WERI-Rb-1 (cell line): ENCODE data around the gene ZNF566.

Experiments
- DNase-seq: peaks from one replicate; pipeline ENCODE4 v3.0.0-alpha.2; 2020
- H3K27ac ChIP-seq: fragments of 250-450 bp; sonication (Bioruptor Pico); 2 replicates; pipeline ENCODE4 v1.5.1; 2020; ENCODE audit warnings: mild to moderate bottlenecking, moderate library complexity
- H3K27me3 ChIP-seq: fragments of 250-450 bp; sonication (Bioruptor Pico); 2 replicates; pipeline ENCODE4 v1.5.1; 2021; ENCODE audit warnings: mild to moderate bottlenecking, low read depth, moderate library complexity; ENCODE audit not compliant: insufficient read depth, severe bottlenecking
- H3K36me3 ChIP-seq: fragments of 250-450 bp; sonication (Bioruptor Pico); 2 replicates; pipeline ENCODE4 v1.5.1; 2020; ENCODE audit warnings: mild to moderate bottlenecking, moderate library complexity
- H3K4me3 ChIP-seq: 2 replicates; pipeline ENCODE4 v1.5.1; 2011; ENCODE audit warnings: low read depth, mild to moderate bottlenecking, control low read depth, low read length
- H3K9me3 ChIP-seq: fragments of 250-450 bp; sonication (Bioruptor Pico); 2 replicates; pipeline ENCODE4 v1.5.1; 2021; ENCODE audit warnings: mild to moderate bottlenecking, moderate library complexity; ENCODE audit not compliant: severe bottlenecking
- CTCF ChIP-seq: IDR thresholded peaks from 2 replicates; pipeline ENCODE4 v1.5.1; 2011; ENCODE audit warnings: low read depth, mild to moderate bottlenecking, control low read depth, inconsistent platforms, low read length

ZNF566 gene

GRCh38 chr19:36482876-36483275, 6.5 kb downstream of the ZNF566 start:
- no peak overlapping the region for H3K27ac ChIP-seq
- H3K36me3 ChIP-seq = peaks cover 2% of the 10 kb centered on the region; the same call in 1 of the 2 replicates
- H3K27me3 ChIP-seq = no peaks in the 10 kb centered on the region
- no peak for DNase-seq
- H3K4me3 ChIP-seq = no peak overlapping the region
- H3K9me3 ChIP-seq = no peaks in the 10 kb centered on the region
- no peak for TF ChIP-seq CTCF

DNA sequence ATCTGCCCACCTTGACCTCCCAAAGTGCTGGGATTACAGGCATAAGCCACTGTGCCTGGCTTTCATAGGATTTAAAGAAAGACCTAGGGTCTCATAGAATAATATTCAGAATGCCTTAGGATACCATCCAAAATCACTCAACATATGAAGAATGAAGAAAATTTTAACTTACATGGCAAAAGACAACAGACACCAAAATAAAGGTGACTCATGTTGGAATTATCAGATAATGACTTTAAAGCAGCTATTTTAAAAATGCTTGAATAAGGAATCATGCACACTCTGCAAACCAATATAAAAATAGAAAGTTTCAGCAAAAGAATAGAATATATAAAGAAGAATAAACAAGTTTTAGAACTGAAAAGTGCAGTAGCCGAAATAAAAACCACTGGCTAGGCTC, 29.3 kb downstream of the ZNF566 start:
- Histone ChIP-seq H3K36me3 (peaks cover 6% of the 10 kb centered on the region), H3K9me3 (peaks cover 3% of the 10 kb centered on the region), H3K27me3 (no peaks in the 10 kb centered on the region), H3K4me3 (no peak overlapping the region), H3K27ac (no peak overlapping the region)
- TF ChIP-seq CTCF = no peak
- DNase-seq = no peak

GRCh38 chr19:36456831-36457230, 32.5 kb downstream of the ZNF566 start:
- peaks cover 3% of the 10 kb centered on the region for H3K9me3 ChIP-seq
- H3K36me3 ChIP-seq = peaks cover 23% of the 10 kb centered on the region
- no peak overlapping the region for H3K27ac ChIP-seq
- no peaks in the 10 kb centered on the region for H3K27me3 ChIP-seq
- TF ChIP-seq CTCF = no peak
- no peak overlapping the region for H3K4me3 ChIP-seq
- no peak for DNase-seq

GRCh38 chr19:36449059-36449670, 40.2 kb downstream of the ZNF566 start:
- Histone ChIP-seq H3K9me3 (peaks cover 21% of the 10 kb centered on the region), H3K4me3 (no peak overlapping the region), H3K27ac (no peak overlapping the region), H3K36me3 (peaks cover 51% of the 10 kb centered on the region), H3K27me3 (no peaks in the 10 kb centered on the region)
- no peak for DNase-seq
- no peak for TF ChIP-seq CTCF

- peaks cover 18% of the 10 kb centered on the region for H3K9me3 ChIP-seq
- no peaks in the 10 kb centered on the region for H3K36me3 ChIP-seq
Observed at GRCh38 chr19:36441339-36441738, 48.0 kb downstream of the ZNF566 start.

More at GRCh38 chr19:36441339-36441738, 48.0 kb downstream of the ZNF566 start:
- H3K27me3 ChIP-seq = no peaks in the 10 kb centered on the region
- TF ChIP-seq CTCF = no peak
- no peak for DNase-seq
- H3K4me3 ChIP-seq = no peak overlapping the region
- no peak overlapping the region for H3K27ac ChIP-seq
